GM23248 (cell line): Measurements from ENCODE around the gene ZNF207.

ENCODE experiments used
- EZH2 ChIP-seq: fragments of 200-600 bp; sonication (generic); IDR thresholded peaks from 2 replicates; pipeline ENCODE4 v1.6.1; 2018; ENCODE audit warnings: antibody characterized with exemption, mild to moderate bottlenecking; ENCODE audit not compliant: insufficient read depth, poor library complexity, severe bottlenecking
- EZH2phosphoT487 ChIP-seq: fragments of 200-600 bp; sonication (generic); IDR thresholded peaks from 2 replicates; pipeline ENCODE4 v1.6.1; 2018; ENCODE audit warnings: antibody characterized with exemption, moderate library complexity, mild to moderate bottlenecking, low read depth; ENCODE audit not compliant: insufficient read depth

DNA sequence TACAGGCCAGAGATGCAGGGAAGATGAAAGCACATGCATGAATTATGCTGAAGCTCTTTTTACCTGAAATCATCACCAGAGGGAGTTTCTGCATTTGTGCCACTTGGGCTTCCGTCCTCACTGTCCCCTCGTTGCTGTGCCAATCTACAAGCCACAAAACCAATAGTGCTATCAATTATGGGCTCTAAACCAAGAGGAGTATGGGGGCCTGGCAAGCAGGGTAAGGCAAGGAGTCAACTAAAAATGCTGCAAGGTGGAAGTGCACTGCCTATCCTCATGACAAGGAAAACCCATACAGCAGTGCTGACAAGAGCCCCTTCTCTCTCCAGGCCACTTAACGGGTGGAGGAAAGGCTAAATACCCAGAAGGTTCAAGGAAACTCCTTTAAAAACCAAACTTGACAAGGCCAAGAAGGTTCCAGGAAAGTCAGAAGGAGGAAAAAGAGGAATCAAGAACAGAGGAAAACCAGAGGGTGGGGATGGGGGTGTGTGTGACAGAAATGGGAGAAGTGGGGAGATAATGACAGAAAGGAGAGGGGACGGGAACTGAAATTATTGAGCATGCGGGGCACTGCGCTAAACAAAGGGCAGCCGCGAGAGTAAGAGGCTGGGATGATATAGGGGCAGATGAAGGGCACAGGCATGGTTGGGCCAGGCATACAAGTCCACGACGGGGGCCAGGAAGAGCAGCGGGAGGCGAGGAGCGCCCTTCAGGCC is 8.7 kb upstream of the ZNF207 start:
- no peak for TF ChIP-seq EZH2
- TF ChIP-seq EZH2phosphoT487, result no peak
